Fibroblast of lung (primary cell): Measurements from ENCODE around the gene NUP98. TPM values are rescaled to one million over a fixed set of nuclear protein-coding genes. Genes with fewer than 3 reads are reported as not detected.

Source experiments
- DNase-seq, 2 donors: peaks; one replicate each; pipeline versions ENCODE4 v3.0.0 to v3.0.0-alpha.2; 2010; ENCODE audit warnings: low read depth in 2 of 2
- H2AFZ ChIP-seq: 2 replicates; pipeline ENCODE4 v1.5.1; 2012; ENCODE audit warnings: low read length, control low read depth, inconsistent platforms
- H3K27ac ChIP-seq: 2 replicates; pipeline ENCODE4 v1.5.1; 2011; ENCODE audit warnings: low read length, control low read depth; ENCODE audit not compliant: insufficient read depth
- H3K27me3 ChIP-seq: 2 replicates; pipeline ENCODE4 v1.5.1; 2011; ENCODE audit warnings: mild to moderate bottlenecking, low read length; ENCODE audit not compliant: control insufficient read depth, insufficient read depth
- H3K36me3 ChIP-seq: 2 replicates; pipeline ENCODE4 v1.5.1; 2011; ENCODE audit warnings: low read length; ENCODE audit not compliant: control insufficient read depth, insufficient read depth
- H3K4me1 ChIP-seq: 2 replicates; pipeline ENCODE4 v1.5.1; 2011; ENCODE audit warnings: low read length; ENCODE audit not compliant: control insufficient read depth, insufficient read depth; ENCODE audit errors: extremely low read depth
- H3K4me2 ChIP-seq: 2 replicates; pipeline ENCODE4 v1.5.1; 2011; ENCODE audit warnings: low read length, control low read depth; ENCODE audit not compliant: insufficient read depth; ENCODE audit errors: extremely low read depth
- H3K4me3 ChIP-seq, 4 experiments: fragments of 200-600 bp in 1 of 4; sonication (generic) in 1 of 4; replicated peaks in 1 of 4; 2 replicates each; pipeline ENCODE4 v1.5.1; 2011 to 2016; ENCODE audit warnings: low read length in 4 of 4, low read depth in 3 of 4, mild to moderate bottlenecking in 3 of 4, control low read depth in 2 of 4, inconsistent platforms in 1 of 4, mixed read lengths in 1 of 4; ENCODE audit not compliant: insufficient read depth in 1 of 4; ENCODE audit errors: control extremely low read depth in 1 of 4
- H3K79me2 ChIP-seq: 2 replicates; pipeline ENCODE4 v1.5.1; 2012; ENCODE audit warnings: mild to moderate bottlenecking, low read length, inconsistent platforms; ENCODE audit not compliant: control insufficient read depth, insufficient read depth
- H3K9ac ChIP-seq: 2 replicates; pipeline ENCODE4 v1.5.1; 2011; ENCODE audit warnings: mild to moderate bottlenecking, low read length, control low read depth; ENCODE audit not compliant: insufficient read depth
- H3K9me3 ChIP-seq: 2 replicates; pipeline ENCODE4 v1.5.1; 2012; ENCODE audit warnings: low read depth, low read length; ENCODE audit not compliant: control insufficient read depth, insufficient read depth
- H4K20me1 ChIP-seq: 2 replicates; pipeline ENCODE4 v1.5.1; 2011; ENCODE audit warnings: low read length; ENCODE audit not compliant: control insufficient read depth, insufficient read depth; ENCODE audit errors: extremely low read depth
- CTCF ChIP-seq, 2 donors: IDR thresholded peaks in 1 of 2; conservative IDR thresholded peaks in 1 of 2; 1 replicate in 1 of 2; 2 replicates in 1 of 2; pipeline ENCODE4 v1.5.1; 2011 to 2012; ENCODE audit warnings: low read length in 2 of 2, control low read depth in 1 of 2, inconsistent platforms in 1 of 2, low read depth in 1 of 2, mild to moderate bottlenecking in 1 of 2
- EZH2 ChIP-seq: IDR thresholded peaks from 2 replicates; pipeline ENCODE4 v1.5.1; 2012; ENCODE audit warnings: low read length, control low read depth, mild to moderate bottlenecking; ENCODE audit errors: missing control alignments
- polyA plus RNA-seq, 2 donors: library from polyadenylated mRNA; depleted of rRNA in 1 of 2; stranded (reverse) in 1 of 2; unstranded in 1 of 2; fragments of >200 nt; gene quantifications; 2 replicates each; pipeline ENCODE4 v1.2.1, GENCODE V29; 2011 to 2012; ENCODE audit warnings: missing spikeins in 1 of 2
- total RNA-seq: library from RNA; depleted of rRNA; stranded (reverse); fragments of >200 nt; gene quantifications from 2 replicates; pipeline ENCODE4 v1.2.1, GENCODE V29; 2014

NUP98 gene
- total and polyA plus RNA-seq, 2 donors (not counting 1 experiment from before 2014, with no cell fraction given), result 60.6 to 99.6 TPM

DNA sequence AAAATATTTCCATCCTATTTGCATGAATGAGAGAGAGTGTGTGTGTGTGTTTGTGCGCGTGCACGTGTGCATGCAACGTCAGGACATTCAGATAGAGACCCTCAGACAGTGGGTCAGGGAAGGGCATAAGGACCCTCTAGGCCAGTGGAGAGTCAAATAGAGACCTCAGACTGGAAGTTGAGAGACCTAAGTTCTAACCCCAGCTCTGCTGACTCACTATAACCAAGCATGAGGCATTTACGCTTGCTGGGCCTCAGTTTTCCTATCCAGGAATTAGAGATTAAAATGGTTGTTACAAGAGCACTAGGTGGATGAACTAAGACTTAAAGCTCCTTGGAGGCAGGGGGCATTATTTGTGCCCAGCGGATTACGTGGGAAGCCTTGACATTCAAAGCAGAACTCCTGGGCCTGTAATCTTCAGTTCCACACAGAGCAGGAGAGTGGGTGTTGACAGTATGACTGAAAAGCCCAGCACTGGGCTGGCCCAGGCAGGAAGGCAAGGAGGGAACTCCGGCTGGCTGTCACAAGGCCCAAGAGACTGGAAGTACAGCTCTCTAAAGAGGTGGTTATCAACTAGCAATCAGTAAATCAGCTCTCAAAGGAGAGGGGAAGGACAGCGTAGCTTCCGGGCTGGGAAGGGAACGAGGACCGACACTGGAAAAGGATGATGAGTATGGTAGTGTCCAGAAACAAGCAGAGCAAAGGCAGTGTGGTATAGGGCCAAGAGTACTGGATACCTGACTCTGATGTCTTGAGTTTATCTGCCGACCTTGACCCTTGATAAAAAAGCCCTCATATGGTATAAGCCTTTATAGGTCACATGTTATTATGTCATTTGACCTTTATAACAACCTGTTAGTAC lies 34.3 kb upstream of the NUP98 start:
- Histone ChIP-seq H3K36me3 (peaks cover 5% of the 10 kb centered on the region), H3K9me3 (no peaks in the 10 kb centered on the region), H2AFZ (no peak overlapping the region), H4K20me1 (no peaks in the 10 kb centered on the region), H3K4me3 (no peak overlapping the region), H3K4me2 (no peak overlapping the region), H3K4me1 (peaks cover 2% of the 10 kb centered on the region), H3K79me2 (peaks cover 58% of the 10 kb centered on the region), H3K9ac (no peak overlapping the region), H3K27me3 (no peaks in the 10 kb centered on the region), H3K27ac (no peak overlapping the region)
- TF ChIP-seq CTCF (conservative IDR thresholded peaks at IDR 0.05 in 1 of 2, IDR thresholded peaks at IDR 0.05 in 1 of 2; ENCODE audit: low read depth in 1 of 2, low read length in 2 of 2), result no peak
- no peak for TF ChIP-seq EZH2
- no peak for DNase-seq

- no peaks in the 10 kb centered on the region for H4K20me1 ChIP-seq
- no peak for TF ChIP-seq EZH2
- no peak for TF ChIP-seq CTCF (conservative IDR thresholded peaks at IDR 0.05 in 1 of 2, IDR thresholded peaks at IDR 0.05 in 1 of 2; ENCODE audit: low read depth in 1 of 2, low read length in 2 of 2)
- no peak for DNase-seq
- peaks cover 57% of the 10 kb centered on the region for H3K79me2 ChIP-seq
- peaks cover 5% of the 10 kb centered on the region for H3K36me3 ChIP-seq
- H3K9me3 ChIP-seq, result no peaks in the 10 kb centered on the region
- H3K4me1 ChIP-seq, result peaks cover 2% of the 10 kb centered on the region
- no peak overlapping the region for H2AFZ ChIP-seq
- no peak overlapping the region for H3K27ac ChIP-seq
- H3K4me2 ChIP-seq, result no peak overlapping the region
- H3K27me3 ChIP-seq, result no peaks in the 10 kb centered on the region
- no peak overlapping the region for H3K4me3 ChIP-seq
- H3K9ac ChIP-seq, result no peak overlapping the region
Measured at GRCh38 chr11:3830730-3831129, 33.4 kb upstream of the NUP98 start.

GRCh38 chr11:3830088-3830487 lies 32.7 kb upstream of the NUP98 start:
- no peak overlapping the region for H2AFZ ChIP-seq
- no peak for DNase-seq
- no peaks in the 10 kb centered on the region for H3K9me3 ChIP-seq
- H3K36me3 ChIP-seq, result peaks cover 5% of the 10 kb centered on the region
- no peak overlapping the region for H3K9ac ChIP-seq
- H3K4me3 ChIP-seq, result no peak overlapping the region
- peaks cover 1% of the 10 kb centered on the region for H3K4me1 ChIP-seq
- no peaks in the 10 kb centered on the region for H3K27me3 ChIP-seq
- no peaks in the 10 kb centered on the region for H4K20me1 ChIP-seq
- peaks cover 51% of the 10 kb centered on the region for H3K79me2 ChIP-seq
- H3K27ac ChIP-seq, result no peak overlapping the region
- TF ChIP-seq EZH2 (no peak), CTCF (conservative IDR thresholded peaks at IDR 0.05 in 1 of 2, IDR thresholded peaks at IDR 0.05 in 1 of 2; ENCODE audit: low read depth in 1 of 2, low read length in 2 of 2) (no peak)
- H3K4me2 ChIP-seq, result no peak overlapping the region
